ENCODE measurements around the gene IL19. TPM values are rescaled to one million over a fixed set of nuclear protein-coding genes. Genes with fewer than 3 reads are reported as not detected.

IL19 gene
- total RNA-seq, 1 experiment from 2014 or later: not detected

GRCh38 chr1:206793620-206794019, 23.0 kb downstream of the IL19 start:
- POLR2A ChIA-PET (ENCODE audit: unreplicated experiment): no interaction called here
- H3K4me2 ChIP-seq: no peak overlapping the region
- H2AFZ ChIP-seq: no peak overlapping the region
- TF ChIP-seq, protein P1, sequence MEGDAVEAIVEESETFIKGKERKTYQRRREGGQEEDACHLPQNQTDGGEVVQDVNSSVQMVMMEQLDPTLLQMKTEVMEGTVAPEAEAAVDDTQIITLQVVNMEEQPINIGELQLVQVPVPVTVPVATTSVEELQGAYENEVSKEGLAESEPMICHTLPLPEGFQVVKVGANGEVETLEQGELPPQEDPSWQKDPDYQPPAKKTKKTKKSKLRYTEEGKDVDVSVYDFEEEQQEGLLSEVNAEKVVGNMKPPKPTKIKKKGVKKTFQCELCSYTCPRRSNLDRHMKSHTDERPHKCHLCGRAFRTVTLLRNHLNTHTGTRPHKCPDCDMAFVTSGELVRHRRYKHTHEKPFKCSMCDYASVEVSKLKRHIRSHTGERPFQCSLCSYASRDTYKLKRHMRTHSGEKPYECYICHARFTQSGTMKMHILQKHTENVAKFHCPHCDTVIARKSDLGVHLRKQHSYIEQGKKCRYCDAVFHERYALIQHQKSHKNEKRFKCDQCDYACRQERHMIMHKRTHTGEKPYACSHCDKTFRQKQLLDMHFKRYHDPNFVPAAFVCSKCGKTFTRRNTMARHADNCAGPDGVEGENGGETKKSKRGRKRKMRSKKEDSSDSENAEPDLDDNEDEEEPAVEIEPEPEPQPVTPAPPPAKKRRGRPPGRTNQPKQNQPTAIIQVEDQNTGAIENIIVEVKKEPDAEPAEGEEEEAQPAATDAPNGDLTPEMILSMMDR (conservative IDR thresholded peaks at IDR 0.05): no peak
- TF ChIP-seq EZH2 (IDR thresholded peaks at IDR 0.05; ENCODE audit: low read depth): no peak
- H3K4me3 ChIP-seq: no peak overlapping the region
- CTCF ChIA-PET: no interaction called here
- no peaks in the 10 kb centered on the region for H3K79me2 ChIP-seq (ENCODE audit: low read depth)
- H3F3A ChIP-seq (ENCODE audit: insufficient read depth, low read depth): no peaks in the 10 kb centered on the region
- H3K4me1 ChIP-seq (replicated peaks; ENCODE audit: insufficient read depth): no peaks in the 10 kb centered on the region
- H3K27ac ChIP-seq: no peak overlapping the region
- H3K9me2 ChIP-seq (ENCODE audit: insufficient read depth): no peaks in the 10 kb centered on the region
- H3K36me3 ChIP-seq (ENCODE audit: low read depth): no peaks in the 10 kb centered on the region
- no peak for DNase-seq
- no peaks in the 10 kb centered on the region for H3K9me3 ChIP-seq (ENCODE audit: insufficient read depth, low read depth)
- no peaks in the 10 kb centered on the region for H4K20me1 ChIP-seq (ENCODE audit: insufficient read depth)
- peaks cover 4% of the 10 kb centered on the region; the same call in 1 of the 2 replicates for H3K27me3 ChIP-seq (ENCODE audit: insufficient read depth, low read depth)
- intact Hi-C loops (cut with micrococcal nuclease; ENCODE audit: unreplicated experiment): no loop called here
- no TSS peak for BruUV-seq (replicated peaks)

DNA sequence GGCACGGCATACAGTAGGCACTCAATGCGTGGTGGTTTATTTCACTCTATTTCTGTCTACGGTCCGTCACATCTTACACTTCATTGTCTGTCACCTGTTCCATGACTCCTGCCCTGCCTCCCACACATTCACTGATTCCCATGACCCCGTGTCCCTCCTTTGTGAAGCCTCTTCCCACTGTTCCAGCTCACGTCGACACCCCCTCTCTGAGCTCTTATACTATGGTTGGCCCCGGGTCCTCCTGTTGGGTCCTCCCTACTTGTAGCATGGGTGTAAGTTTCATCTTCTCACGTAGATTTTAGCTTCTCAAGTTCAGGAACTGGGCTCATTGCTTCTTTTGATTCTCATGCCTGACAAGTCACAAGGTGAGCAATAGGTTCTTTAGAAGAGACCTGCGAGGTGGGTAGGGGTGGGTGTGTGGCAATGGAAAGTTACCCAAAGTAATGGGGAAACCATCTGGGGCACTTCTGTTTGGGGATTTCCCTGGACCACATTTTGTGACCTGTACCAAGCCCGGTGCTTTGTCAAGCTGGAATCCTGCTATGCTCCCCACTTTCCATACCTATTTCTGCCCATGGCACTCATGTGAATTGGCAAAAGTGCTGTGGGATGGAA, 23.8 kb downstream of the IL19 start:
- no peak for DNase-seq
- Histone ChIP-seq H4K20me1 (ENCODE audit: insufficient read depth) (no peaks in the 10 kb centered on the region), H3K79me2 (ENCODE audit: low read depth) (no peaks in the 10 kb centered on the region), H3K9me2 (ENCODE audit: insufficient read depth) (no peaks in the 10 kb centered on the region), H3K36me3 (ENCODE audit: low read depth) (no peaks in the 10 kb centered on the region), H3K4me3 (no peak overlapping the region), H3K4me1 (replicated peaks; ENCODE audit: insufficient read depth) (no peaks in the 10 kb centered on the region), H3F3A (ENCODE audit: insufficient read depth, low read depth) (no peaks in the 10 kb centered on the region), H2AFZ (no peak overlapping the region), H3K27me3 (ENCODE audit: insufficient read depth, low read depth) (no peaks in the 10 kb centered on the region), H3K4me2 (no peak overlapping the region), H3K9me3 (ENCODE audit: insufficient read depth, low read depth) (no peaks in the 10 kb centered on the region), H3K27ac (no peak overlapping the region)
- ChIA-PET POLR2A (ENCODE audit: unreplicated experiment) (no interaction called here), CTCF (no interaction called here)
- no TSS peak for BruUV-seq (replicated peaks)
- TF ChIP-seq, protein P1 (conservative IDR thresholded peaks at IDR 0.05): no peak
- no peak for TF ChIP-seq EZH2 (IDR thresholded peaks at IDR 0.05; ENCODE audit: low read depth)
- intact Hi-C loops (cut with micrococcal nuclease; ENCODE audit: unreplicated experiment): no loop called here

DNA sequence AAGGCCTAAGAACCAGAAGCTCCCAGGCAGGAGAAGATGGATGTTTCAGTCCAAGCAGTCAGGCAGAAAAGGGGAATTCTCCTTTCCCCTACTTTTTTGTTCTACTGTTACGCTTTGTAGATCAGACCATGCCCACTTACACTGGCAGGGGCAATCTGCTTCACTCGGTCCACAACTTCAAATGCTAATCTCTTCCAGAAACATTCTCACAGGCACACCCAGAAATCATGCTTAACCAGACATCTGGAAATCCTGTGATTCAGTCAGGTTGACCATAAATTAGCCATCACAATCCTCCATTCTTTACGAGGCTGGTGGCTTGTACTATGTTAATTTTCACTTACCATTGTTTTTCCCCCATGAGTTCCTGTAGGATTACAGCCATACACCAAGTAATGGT, 25.5 kb downstream of the IL19 start:
- Histone ChIP-seq H3K27ac (no peak overlapping the region), H3K4me3 (no peak overlapping the region), H3K4me1 (replicated peaks; ENCODE audit: insufficient read depth) (no peaks in the 10 kb centered on the region), H2AFZ (no peak overlapping the region), H3K27me3 (ENCODE audit: insufficient read depth, low read depth) (no peaks in the 10 kb centered on the region), H4K20me1 (ENCODE audit: insufficient read depth) (no peaks in the 10 kb centered on the region), H3K9me3 (ENCODE audit: insufficient read depth, low read depth) (no peaks in the 10 kb centered on the region), H3K4me2 (no peak overlapping the region), H3F3A (ENCODE audit: insufficient read depth, low read depth) (no peaks in the 10 kb centered on the region), H3K79me2 (ENCODE audit: low read depth) (no peaks in the 10 kb centered on the region), H3K9me2 (ENCODE audit: insufficient read depth) (no peaks in the 10 kb centered on the region), H3K36me3 (ENCODE audit: low read depth) (no peaks in the 10 kb centered on the region)
- ChIA-PET POLR2A (ENCODE audit: unreplicated experiment) (no interaction called here), CTCF (no interaction called here)
- TF ChIP-seq, protein P1 (conservative IDR thresholded peaks at IDR 0.05): no peak
- TF ChIP-seq EZH2 (IDR thresholded peaks at IDR 0.05; ENCODE audit: low read depth): no peak
- intact Hi-C loops (cut with micrococcal nuclease; ENCODE audit: unreplicated experiment): no loop called here
- BruUV-seq (replicated peaks): no TSS peak
- DNase-seq: no peak
